ENCODE data around the gene TCEAL7. TPM values are rescaled to one million over a fixed set of nuclear protein-coding genes. Genes with fewer than 3 reads are reported as not detected.
"Not testable (repeated sequence)": the region's sequence is repeated elsewhere in the genome, so short reads cannot be mapped to it uniquely, and the experiment has no call there.

Gene TCEAL7
- total and polyA plus RNA-seq, 4 donors = 0.49 to 1.1 (median 0.56) TPM

DNA sequence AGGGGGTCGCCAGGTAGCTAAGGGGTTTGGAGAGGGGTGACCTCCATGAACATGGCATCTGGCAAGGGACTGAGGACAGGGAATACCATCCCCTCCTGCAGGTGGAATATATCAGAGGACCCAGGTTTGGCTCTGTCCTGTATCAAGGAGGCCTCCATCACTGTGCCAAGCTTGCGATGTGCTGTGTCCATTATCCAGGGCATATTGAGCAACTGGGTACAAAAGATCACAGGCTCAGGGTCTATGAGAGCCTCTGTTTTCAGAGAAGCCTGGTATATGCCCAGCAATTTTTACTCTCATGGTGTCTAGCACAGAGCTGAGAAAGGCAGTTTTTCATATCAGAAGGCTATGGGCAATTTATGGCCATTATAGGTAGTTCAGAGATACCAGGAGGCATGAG, 36.9 kb upstream of the TCEAL7 start:
- Histone ChIP-seq H3K4me3 (ENCODE audit: low read depth in 1 of 3, low read length in 3 of 3) (no peak overlapping the region), H3K27ac (ENCODE audit: low read depth in 1 of 2, low read length in 2 of 2) (no peak overlapping the region), H3K9me3 (ENCODE audit: control insufficient read depth in 4 of 4, low read length in 3 of 4) (peaks cover 0 to 10% (median 2%) of the 10 kb centered on the region in 4 donors), H3K27me3 (ENCODE audit: control insufficient read depth in 4 of 4, insufficient read depth in 4 of 4, low read length in 3 of 4) (peaks cover 0 to 10% (median 0%) of the 10 kb centered on the region in 4 donors), H3K4me1 (ENCODE audit: control insufficient read depth in 4 of 4, insufficient read depth in 4 of 4, low read length in 3 of 4) (no peaks in the 10 kb centered on the region), H3K36me3 (ENCODE audit: control insufficient read depth in 4 of 4, insufficient read depth in 3 of 4, low read depth in 1 of 4, low read length in 3 of 4) (no peaks in the 10 kb centered on the region), H3K9ac (ENCODE audit: low read depth in 1 of 2, low read length in 2 of 2) (no peak overlapping the region)
- TF ChIP-seq GABPA (IDR thresholded peaks at IDR 0.05 in 1 of 2, conservative IDR thresholded peaks at IDR 0.05 in 1 of 2) (no peak), HNF4A (conservative IDR thresholded peaks at IDR 0.05) (peak; percentile 17 to 46), FOXA1 (IDR thresholded peaks at IDR 0.05) (no peak), TAF1 (conservative IDR thresholded peaks at IDR 0.05) (no peak), JUND (IDR thresholded peaks at IDR 0.05) (no peak), RXRA (IDR thresholded peaks at IDR 0.05) (no peak)
- TF ChIP-seq, protein P1, sequence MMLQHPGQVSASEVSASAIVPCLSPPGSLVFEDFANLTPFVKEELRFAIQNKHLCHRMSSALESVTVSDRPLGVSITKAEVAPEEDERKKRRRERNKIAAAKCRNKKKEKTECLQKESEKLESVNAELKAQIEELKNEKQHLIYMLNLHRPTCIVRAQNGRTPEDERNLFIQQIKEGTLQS (IDR thresholded peaks at IDR 0.05) = no peak
- 74% methylated on average over 2 of the region's 2 CpGs for WGBS
- DNase-seq (ENCODE audit: low spot score) = no peak

DNA sequence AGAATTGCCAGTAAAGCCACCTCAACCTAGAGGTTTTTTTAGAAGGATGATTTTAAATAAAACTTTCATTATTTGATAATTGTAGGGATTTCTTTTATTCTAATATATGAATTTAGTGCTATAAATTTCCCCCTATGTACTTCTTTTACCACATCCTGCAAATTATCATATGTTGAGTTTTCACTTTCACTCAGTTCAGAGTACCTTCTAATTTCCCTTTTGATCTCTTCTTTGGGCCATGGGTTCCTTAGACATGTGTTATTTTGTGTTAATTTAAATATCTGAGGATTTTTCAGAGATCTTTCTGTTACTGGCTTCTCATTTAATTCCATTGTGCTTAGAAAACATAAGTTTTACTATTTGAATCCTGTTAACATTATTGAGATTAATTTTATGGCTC, 25.3 kb upstream of the TCEAL7 start:
- Histone ChIP-seq H3K27ac (ENCODE audit: low read depth in 1 of 2, low read length in 2 of 2) (no peak overlapping the region), H3K9me3 (ENCODE audit: control insufficient read depth in 4 of 4, low read length in 3 of 4) (no peaks in the 10 kb centered on the region), H3K9ac (ENCODE audit: low read depth in 1 of 2, low read length in 2 of 2) (no peak overlapping the region), H3K4me3 (ENCODE audit: low read depth in 1 of 3, low read length in 3 of 3) (no peak overlapping the region), H3K27me3 (ENCODE audit: control insufficient read depth in 4 of 4, insufficient read depth in 4 of 4, low read length in 3 of 4) (no peaks in the 10 kb centered on the region), H3K36me3 (ENCODE audit: control insufficient read depth in 4 of 4, insufficient read depth in 3 of 4, low read depth in 1 of 4, low read length in 3 of 4) (no peaks in the 10 kb centered on the region), H3K4me1 (ENCODE audit: control insufficient read depth in 4 of 4, insufficient read depth in 4 of 4, low read length in 3 of 4) (no peaks in the 10 kb centered on the region)
- TF ChIP-seq RXRA (IDR thresholded peaks at IDR 0.05) (no peak), HNF4G (IDR thresholded peaks at IDR 0.05) (no peak), FOXA2 (IDR thresholded peaks at IDR 0.05) (no peak), CTCF (IDR thresholded peaks at IDR 0.05; ENCODE audit: low read depth, low read length, missing input control) (no peak), FOXA1 (IDR thresholded peaks at IDR 0.05) (no peak), JUND (IDR thresholded peaks at IDR 0.05) (no peak), EGR1 (IDR thresholded peaks at IDR 0.05; ENCODE audit: low read depth in 2 of 2) (no peak), ZBTB33 (IDR thresholded peaks at IDR 0.05) (no peak), YY1 (IDR thresholded peaks at IDR 0.05) (no peak), REST (IDR thresholded peaks at IDR 0.05) (no peak), GABPA (IDR thresholded peaks at IDR 0.05 in 1 of 2, conservative IDR thresholded peaks at IDR 0.05 in 1 of 2) (no peak), RAD21 (IDR thresholded peaks at IDR 0.05) (no peak), NR2F2 (IDR thresholded peaks at IDR 0.05) (no peak), TAF1 (conservative IDR thresholded peaks at IDR 0.05) (no peak), SP1 (IDR thresholded peaks at IDR 0.05) (no peak), HNF4A (conservative IDR thresholded peaks at IDR 0.05) (no peak)
- TF ChIP-seq, protein P2, sequence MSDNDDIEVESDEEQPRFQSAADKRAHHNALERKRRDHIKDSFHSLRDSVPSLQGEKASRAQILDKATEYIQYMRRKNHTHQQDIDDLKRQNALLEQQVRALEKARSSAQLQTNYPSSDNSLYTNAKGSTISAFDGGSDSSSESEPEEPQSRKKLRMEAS (IDR thresholded peaks at IDR 0.05) = no peak
- TF ChIP-seq, protein P1 (IDR thresholded peaks at IDR 0.05) = no peak
- no peak for DNase-seq (ENCODE audit: low spot score)

GRCh38 chrX:103305666-103306065, 24.4 kb upstream of the TCEAL7 start:
- H3K36me3 ChIP-seq (ENCODE audit: control insufficient read depth in 4 of 4, insufficient read depth in 3 of 4, low read depth in 1 of 4, low read length in 3 of 4); H3K27ac ChIP-seq (ENCODE audit: low read depth in 1 of 2, low read length in 2 of 2); H3K27me3 ChIP-seq (ENCODE audit: control insufficient read depth in 4 of 4, insufficient read depth in 4 of 4, low read length in 3 of 4); H3K4me3 ChIP-seq (ENCODE audit: low read depth in 1 of 3, low read length in 3 of 3); DNase-seq (ENCODE audit: low spot score); H3K9me3 ChIP-seq (ENCODE audit: control insufficient read depth in 4 of 4, low read length in 3 of 4); H3K9ac ChIP-seq (ENCODE audit: low read depth in 1 of 2, low read length in 2 of 2); H3K4me1 ChIP-seq (ENCODE audit: control insufficient read depth in 4 of 4, insufficient read depth in 4 of 4, low read length in 3 of 4): not testable (repeated sequence)
- WGBS = 94% methylated on average over 4 of the region's 4 CpGs
